Measurements from ENCODE around the gene PSMB5. TPM values are rescaled to one million over a fixed set of nuclear protein-coding genes. Genes with fewer than 3 reads are reported as not detected.

Gene PSMB5
- total RNA-seq, 1 donor from 2014 or later, result 220 TPM

DNA sequence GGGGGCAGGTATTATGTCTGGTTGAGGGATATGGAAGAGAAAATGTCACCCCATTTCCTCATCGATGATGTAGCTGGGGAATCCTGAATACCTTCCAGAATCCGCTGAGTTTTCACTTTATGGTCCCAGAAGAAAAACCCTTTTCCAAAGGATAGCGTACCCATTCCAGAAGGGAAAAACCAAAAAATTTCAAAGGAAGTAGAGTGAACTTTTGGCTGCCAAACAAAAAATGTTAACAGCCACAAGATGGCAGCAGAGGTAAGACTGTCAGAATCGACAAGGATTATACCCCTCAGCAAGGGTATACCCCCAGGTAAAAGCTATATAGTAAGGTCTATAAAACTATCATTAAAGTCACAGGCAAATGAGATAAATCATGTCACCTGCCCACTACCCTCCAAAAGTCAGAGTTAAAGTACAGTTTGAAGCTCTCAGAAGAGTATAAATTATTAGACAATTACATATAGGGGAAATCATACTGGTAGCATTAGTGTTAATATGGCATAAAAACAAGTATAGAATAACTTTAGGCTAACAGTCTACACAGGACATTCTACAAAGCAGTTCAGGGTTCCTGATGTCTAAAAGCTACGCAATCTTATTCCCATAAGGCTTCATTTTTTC lies 42.2 kb upstream of the PSMB5 start:
- FAIRE-seq (no peak), DNase-seq (ENCODE audit: low read depth) (no peak)
- Histone ChIP-seq H3K4me3 (ENCODE audit: low read depth, low read length) (no peak overlapping the region), H3K27me3 (ENCODE audit: control insufficient read depth, insufficient read depth, low read length) (no peaks in the 10 kb centered on the region), H3K36me3 (ENCODE audit: control insufficient read depth, insufficient read depth, low read length) (peaks cover 16% of the 10 kb centered on the region)
- TF ChIP-seq CTCF (IDR thresholded peaks at IDR 0.05; ENCODE audit: insufficient read depth, low read length, severe bottlenecking), result peak; percentile 56

DNA sequence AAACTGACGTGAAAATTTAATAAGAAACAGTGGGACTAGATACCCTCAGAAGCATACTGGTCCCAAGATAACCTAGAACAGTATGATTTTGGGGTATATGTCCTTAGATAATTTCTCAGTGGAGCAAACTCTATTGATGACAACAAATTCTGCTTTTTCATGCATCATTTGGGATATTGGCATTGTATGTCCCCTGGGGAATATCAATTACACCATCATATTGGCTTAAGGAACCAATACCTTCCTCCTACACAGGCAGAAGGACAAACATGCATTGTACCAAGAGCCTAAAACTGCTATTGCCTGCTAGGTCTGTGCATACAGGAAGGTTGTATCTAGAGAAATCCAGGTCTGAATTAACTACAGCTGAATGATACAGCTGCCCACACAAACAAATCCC lies 40.2 kb upstream of the PSMB5 start:
- TF ChIP-seq CTCF (IDR thresholded peaks at IDR 0.05; ENCODE audit: insufficient read depth, low read length, severe bottlenecking), result no peak
- no peak for DNase-seq (ENCODE audit: low read depth)
- Histone ChIP-seq H3K27me3 (ENCODE audit: control insufficient read depth, insufficient read depth, low read length) (no peaks in the 10 kb centered on the region), H3K36me3 (ENCODE audit: control insufficient read depth, insufficient read depth, low read length) (peaks cover 16% of the 10 kb centered on the region), H3K4me3 (ENCODE audit: low read depth, low read length) (no peak overlapping the region)
- FAIRE-seq, result no peak

DNA sequence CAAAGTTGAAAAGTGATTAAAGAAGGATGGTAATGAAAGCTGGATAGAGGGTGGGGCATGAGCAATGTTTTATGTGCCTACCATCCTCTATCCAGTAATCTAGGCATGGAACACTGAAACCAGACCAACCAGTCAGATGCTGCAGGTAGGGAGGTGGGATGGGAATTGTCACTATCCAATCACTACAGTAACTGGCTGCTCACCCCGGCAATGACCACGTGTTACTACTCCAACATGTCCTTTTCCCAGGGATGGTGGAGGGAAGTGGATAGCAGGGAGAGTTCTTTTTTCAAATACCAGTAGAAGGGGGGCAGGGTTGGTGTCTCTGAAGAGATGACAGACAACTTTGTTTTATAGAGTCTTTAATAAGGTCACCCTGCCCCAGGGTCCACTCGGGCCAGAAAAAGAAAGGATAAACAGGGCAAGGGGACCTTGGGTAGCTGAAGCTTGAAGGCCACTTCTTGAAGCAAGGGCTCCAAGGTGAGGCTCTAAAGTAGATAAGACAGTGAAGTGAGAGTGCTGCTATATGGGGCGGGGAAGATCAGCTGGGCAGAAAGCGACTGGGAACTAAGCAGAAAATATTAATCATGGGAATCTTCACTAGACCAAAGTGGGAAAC lies 37.3 kb upstream of the PSMB5 start:
- peak overlapping the region; percentile 67 for H3K4me3 ChIP-seq (ENCODE audit: low read depth, low read length)
- DNase-seq (ENCODE audit: low read depth) (peak; percentile 66), FAIRE-seq (no peak)
- TF ChIP-seq CTCF (IDR thresholded peaks at IDR 0.05; ENCODE audit: insufficient read depth, low read length, severe bottlenecking), result no peak
- no peaks in the 10 kb centered on the region for H3K27me3 ChIP-seq (ENCODE audit: control insufficient read depth, insufficient read depth, low read length)
- peaks cover 23% of the 10 kb centered on the region for H3K36me3 ChIP-seq (ENCODE audit: control insufficient read depth, insufficient read depth, low read length)

DNA sequence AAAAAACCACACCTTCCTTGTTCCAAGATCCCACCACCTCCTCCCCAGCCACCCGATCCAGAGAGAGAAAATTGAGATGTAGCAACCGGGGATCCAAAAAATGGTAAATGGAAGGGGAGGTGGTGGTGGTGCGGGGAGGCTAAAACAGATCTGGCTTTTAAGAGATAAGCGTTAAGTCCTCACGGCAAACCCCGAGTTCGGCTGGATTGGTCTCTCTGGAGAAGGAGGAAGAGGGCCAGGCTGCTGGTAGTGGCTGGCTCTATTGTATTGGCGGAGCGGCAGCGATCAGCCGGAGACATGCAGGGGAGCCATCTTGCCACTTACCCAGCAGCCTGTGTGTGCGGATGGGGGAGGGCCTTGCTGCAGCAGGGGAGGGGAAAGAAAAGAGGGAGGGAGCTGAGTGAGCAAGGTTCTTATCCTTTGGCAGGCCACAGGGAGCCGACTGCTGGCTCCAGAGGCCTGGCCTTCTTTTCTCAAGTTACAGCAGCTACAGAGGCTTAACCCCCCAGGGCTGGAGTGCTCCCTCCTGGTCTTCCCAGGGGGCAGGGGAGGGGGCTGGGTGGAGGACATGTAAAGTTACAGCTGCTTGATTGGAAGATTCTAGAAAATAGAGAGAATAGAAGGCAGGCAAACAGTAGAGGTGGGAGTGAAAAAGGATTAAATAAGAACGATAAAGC lies 36.7 kb upstream of the PSMB5 start:
- TF ChIP-seq CTCF (IDR thresholded peaks at IDR 0.05; ENCODE audit: insufficient read depth, low read length, severe bottlenecking), result no peak
- Histone ChIP-seq H3K27me3 (ENCODE audit: control insufficient read depth, insufficient read depth, low read length) (no peaks in the 10 kb centered on the region), H3K4me3 (ENCODE audit: low read depth, low read length) (peak overlapping the region; percentile 67), H3K36me3 (ENCODE audit: control insufficient read depth, insufficient read depth, low read length) (peaks cover 24% of the 10 kb centered on the region)
- FAIRE-seq (no peak), DNase-seq (ENCODE audit: low read depth) (peak; percentile 84)

DNA sequence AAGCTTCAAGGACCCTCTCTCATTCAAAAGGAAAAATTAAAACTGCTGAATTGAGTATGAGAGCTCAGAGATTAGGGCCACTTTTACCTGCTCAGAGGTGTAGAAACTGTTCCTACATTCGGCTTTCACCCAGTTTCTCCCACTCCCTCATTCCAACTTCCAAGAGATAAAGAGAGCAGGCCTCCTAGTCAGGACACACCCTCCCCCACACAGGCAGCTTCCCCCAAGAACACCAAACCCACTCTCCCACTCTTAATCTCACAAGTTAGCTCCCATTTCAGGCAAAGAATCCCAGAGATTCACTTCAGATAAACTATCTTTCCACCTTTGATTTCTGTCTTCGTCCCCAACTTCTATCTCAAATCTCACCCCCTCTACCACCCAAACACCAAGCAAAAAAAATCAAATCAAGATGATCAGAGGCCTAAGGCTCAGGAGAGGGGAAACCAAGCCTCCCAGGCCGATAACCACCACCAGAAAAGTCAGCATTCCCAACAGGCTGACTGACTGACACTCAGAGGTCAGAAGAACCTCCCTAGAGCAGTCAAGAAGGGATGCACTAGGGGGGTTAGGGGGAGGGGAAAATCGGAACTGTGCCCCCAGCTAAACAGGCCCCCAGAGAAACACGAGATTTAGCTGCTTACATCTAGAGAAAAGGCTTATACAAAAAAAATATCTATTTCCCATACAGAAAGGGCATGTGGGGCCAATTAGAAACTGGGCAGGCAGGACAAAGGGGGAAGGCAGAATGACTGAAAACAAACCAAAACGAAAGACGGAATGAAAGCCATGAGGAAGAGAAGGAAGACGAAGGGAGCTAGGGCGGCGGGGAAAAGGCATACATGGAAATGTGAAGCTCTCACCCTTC lies 35.8 kb upstream of the PSMB5 start:
- Histone ChIP-seq H3K36me3 (ENCODE audit: control insufficient read depth, insufficient read depth, low read length) (peaks cover 21% of the 10 kb centered on the region), H3K4me3 (ENCODE audit: low read depth, low read length) (peak overlapping the region; percentile 67), H3K27me3 (ENCODE audit: control insufficient read depth, insufficient read depth, low read length) (no peaks in the 10 kb centered on the region)
- no peak for TF ChIP-seq CTCF (IDR thresholded peaks at IDR 0.05; ENCODE audit: insufficient read depth, low read length, severe bottlenecking)
- no peak for DNase-seq (ENCODE audit: low read depth)
- no peak for FAIRE-seq

Measured in bronchial epithelial cell (primary cell).